Right lobe of liver (tissue), 6 donors: ENCODE data around the gene GRIN2A. TPM values are rescaled to one million over a fixed set of nuclear protein-coding genes. Genes with fewer than 3 reads are reported as not detected.

ENCODE experiments used
- ATAC-seq, 4 donors: fragments of 200-7000 bp; cut with Tn5 transposase; one replicate each; pipeline ENCODE4 v1.9.1; 2020; ENCODE audit warnings: mild to moderate bottlenecking in 4 of 4, moderate library complexity in 4 of 4
- DNase-seq, 3 donors: peaks; one replicate each; pipeline ENCODE4 v3.0.0-alpha.2; 2020
- H3K27ac ChIP-seq, 3 donors: fragments of 200-600 bp; one replicate each; pipeline ENCODE4 v1.8.0; 2022
- H3K27me3 ChIP-seq, 2 donors: fragments of 200-600 bp; one replicate each; pipeline ENCODE4 v1.8.0; 2022
- H3K36me3 ChIP-seq, 4 donors: fragments of 200-600 bp; sonication (generic) in 1 of 4; one replicate each; pipeline versions ENCODE4 v1.5.1 to v1.8.0; 2017 to 2022; ENCODE audit warnings: control low read depth in 1 of 4
- H3K4me1 ChIP-seq, 4 donors: fragments of 200-600 bp; sonication (generic) in 1 of 4; one replicate each; pipeline versions ENCODE4 v1.5.1 to v1.8.0; 2017 to 2022; ENCODE audit warnings: control low read depth in 1 of 4
- H3K4me3 ChIP-seq, 3 donors: fragments of 200-600 bp; one replicate each; pipeline ENCODE4 v1.8.0; 2022
- H3K9me3 ChIP-seq, 4 donors: fragments of 200-600 bp; sonication (generic) in 1 of 4; one replicate each; pipeline versions ENCODE4 v1.5.1 to v1.8.0; 2017 to 2022; ENCODE audit warnings: control low read depth in 1 of 4
- CTCF ChIP-seq, 4 donors: fragments of 200-600 bp in 3 of 4; fragments of 450-650 bp in 1 of 4; IDR thresholded peaks; one replicate each; pipeline versions ENCODE4 v1.5.1 to v1.8.0; 2016 to 2022; ENCODE audit warnings: antibody characterized with exemption in 4 of 4, mild to moderate bottlenecking in 2 of 4
- POLR2A ChIP-seq: fragments of 450-650 bp; IDR thresholded peaks from one replicate; pipeline ENCODE4 v1.6.1; 2017; ENCODE audit warnings: antibody characterized with exemption, mild to moderate bottlenecking
- WGBS: methylation state at CpG from one replicate; pipeline ENCODE4 v1.1.6; 2018; ENCODE audit warnings: low coverage, low lambda C conversion rate; ENCODE audit not compliant: insufficient coverage; ENCODE audit errors: missing lambda C conversion rate; 5-methylcytosine and 5-hydroxymethylcytosine counted together
- intact Hi-C, 2 donors: fragments of 100-400 bp; cut with DNase I; formaldehyde crosslinking; loops; one replicate each; pipeline versions ENCODE4 v1.11.2 to v1.14.1; 2022
- long read RNA-seq: library from polyadenylated mRNA; unstranded; transcript quantifications from one replicate; pipeline ENCODE4 v2.0.0, GENCODE V29; 2019
- total RNA-seq, 6 experiments: library from RNA; depleted of rRNA in 2 of 6; stranded (reverse); fragments of >200 nt in 2 of 6; fragmentation: NEBNext Ultra II Directional in 3 of 6; extraction: Animal tissue kit (Norgen Biotek cat#: 25700) in 3 of 6; gene quantifications; one replicate each; pipeline versions ENCODE4 v1.1.0 to v1.2.4, GENCODE V29; 2016 to 2023
- donor health status: DM: no; HTN: yes; CAD: no.
- donor health status: DM: no; HTN: no; CAD: no.
- donor health status: DM: no; HTN: no; CAD: no.
- donor health status: DM: no; HTN: yes; CAD: no.
- donor health status: DM: no; HTN: yes; CAD: no.

Gene GRIN2A
- total RNA-seq, result not detected
- long read RNA-seq, result 0 reads

GRCh38 chr16:10182222-10183053 is at the start of gene GRIN2A:
Gene GRIN2A, minus strand, starts transcription at chr16:10182428. Its CDS starts 2,017 bp downstream, at chr16:10180411.
- DNase-seq, result no peak
- no peaks in the 10 kb centered on the region for H3K36me3 ChIP-seq
- 3% methylated on average over 24 of the region's 64 CpGs for WGBS
- H3K9me3 ChIP-seq, result no peaks in the 10 kb centered on the region
- H3K27me3 ChIP-seq, result peaks cover 0 to 19% of the 10 kb centered on the region in 2 donors
- peak in 3 of 4 donors; percentile 9 to 39 (median 14) for ATAC-seq
- H3K4me3 ChIP-seq, result peak within 1 kb of the TSS in 2 of 3 donors; percentile 18 to 19
- TF ChIP-seq CTCF (IDR thresholded peaks at IDR 0.05) (no peak), POLR2A (no peak)
- H3K27ac ChIP-seq, result no peak within 1 kb of the TSS
- peaks cover 0 to 15% (median 4%) of the 10 kb centered on the region in 4 donors for H3K4me1 ChIP-seq
- intact Hi-C loops, result loop anchor here (10.0 kb wide), 2 partner anchors 928 to 1018 kb away; no protein-coding TSS in a partner anchor

GRCh38 chr16:10231563-10231962 is 49.3 kb upstream of the GRIN2A start:
- no peaks in the 10 kb centered on the region for H3K9me3 ChIP-seq
- H3K4me3 ChIP-seq, result no peak overlapping the region
- H3K27me3 ChIP-seq, result no peaks in the 10 kb centered on the region
- WGBS, result 50% methylated on average over 1 of the region's 2 CpGs
- H3K4me1 ChIP-seq, result no peaks in the 10 kb centered on the region
- no peak for DNase-seq
- no peak for ATAC-seq
- no peak overlapping the region for H3K27ac ChIP-seq
- TF ChIP-seq CTCF (IDR thresholded peaks at IDR 0.05) (no peak), POLR2A (no peak)
- intact Hi-C loops, result no loop called here
- H3K36me3 ChIP-seq, result no peaks in the 10 kb centered on the region

GRCh38 chr16:10228779-10229178 is 46.6 kb upstream of the GRIN2A start:
- H3K36me3 ChIP-seq, result no peaks in the 10 kb centered on the region
- H3K27ac ChIP-seq, result no peak overlapping the region
- DNase-seq (no peak), ATAC-seq (no peak)
- no peaks in the 10 kb centered on the region for H3K4me1 ChIP-seq
- no peak overlapping the region for H3K4me3 ChIP-seq
- no peaks in the 10 kb centered on the region for H3K27me3 ChIP-seq
- intact Hi-C loops, result no loop called here
- WGBS, result 16% methylated on average over 2 of the region's 2 CpGs
- no peaks in the 10 kb centered on the region for H3K9me3 ChIP-seq
- no peak for TF ChIP-seq CTCF (IDR thresholded peaks at IDR 0.05)
- no peak for TF ChIP-seq POLR2A

GRCh38 chr16:10226987-10227306 is 44.7 kb upstream of the GRIN2A start:
- no peaks in the 10 kb centered on the region for H3K27me3 ChIP-seq
- H3K27ac ChIP-seq, result no peak overlapping the region
- intact Hi-C loops, result no loop called here
- H3K4me3 ChIP-seq, result no peak overlapping the region
- ATAC-seq (no peak), DNase-seq (no peak)
- no peaks in the 10 kb centered on the region for H3K4me1 ChIP-seq
- WGBS, result 50% methylated on average over 1 of the region's 1 CpG
- no peak for TF ChIP-seq CTCF (IDR thresholded peaks at IDR 0.05)
- no peak for TF ChIP-seq POLR2A
- no peaks in the 10 kb centered on the region for H3K9me3 ChIP-seq
- H3K36me3 ChIP-seq, result no peaks in the 10 kb centered on the region
